Kidney (tissue), 14 donors: ENCODE data around the gene CIPC. TPM values are rescaled to one million over a fixed set of nuclear protein-coding genes. Genes with fewer than 3 reads are reported as not detected.

Source experiments
- DNase-seq, 5 donors: peaks; one replicate each; pipeline ENCODE4 v3.0.0-alpha.2; 2013 to 2020
- FAIRE-seq: peaks from 2 replicates; lab custom pipeline; 2012; peaks lifted over from hg19 to GRCh38; lab: Jason Lieb, UNC
- H3K27ac ChIP-seq, 2 donors: one replicate each; pipeline ENCODE4 v1.7.0; 2013; ENCODE audit warnings: low read depth in 2 of 2, low read length in 2 of 2, inconsistent platforms in 1 of 2
- H3K27me3 ChIP-seq: one replicate; pipeline ENCODE4 v1.7.1; 2013; ENCODE audit warnings: low read length, inconsistent platforms; ENCODE audit not compliant: control insufficient read depth, insufficient read depth
- H3K36me3 ChIP-seq, 3 donors: one replicate each; pipeline versions ENCODE4 v1.7.0 to v1.7.1; 2013; ENCODE audit warnings: low read length in 3 of 3, control low read depth in 1 of 3, inconsistent platforms in 1 of 3; ENCODE audit not compliant: insufficient read depth in 3 of 3, control insufficient read depth in 2 of 3
- H3K4me1 ChIP-seq, 3 donors: one replicate each; pipeline versions ENCODE4 v1.7.0 to v1.7.1; 2013; ENCODE audit warnings: low read length in 3 of 3, inconsistent platforms in 1 of 3, low read depth in 1 of 3; ENCODE audit not compliant: control insufficient read depth in 2 of 3, insufficient read depth in 2 of 3
- H3K4me3 ChIP-seq, 3 donors: one replicate each; pipeline versions ENCODE4 v1.7.0 to v1.8.1; 2013; ENCODE audit warnings: low read length in 3 of 3, control low read depth in 1 of 3, inconsistent platforms in 1 of 3
- H3K9ac ChIP-seq, 3 donors: one replicate each; pipeline versions ENCODE4 v1.7.0 to v1.7.1; 2013; ENCODE audit warnings: low read length in 3 of 3, control low read depth in 1 of 3, inconsistent platforms in 1 of 3
- H3K9me3 ChIP-seq, 3 donors: one replicate each; pipeline versions ENCODE4 v1.7.0 to v1.7.1; 2013; ENCODE audit warnings: low read length in 3 of 3, control low read depth in 1 of 3, inconsistent platforms in 1 of 3; ENCODE audit not compliant: control insufficient read depth in 2 of 3, insufficient read depth in 1 of 3
- intact Hi-C: fragments of 100-400 bp; cut with DNase I; formaldehyde crosslinking; loops from one replicate; pipeline ENCODE4 v1.11.1; 2022
- polyA plus RNA-seq: library from polyadenylated mRNA; stranded (reverse); fragments of 350-450 nt; fragmentation: Illumina TruSeq; extraction: RNeasy Lipid Tissue Mini Kit (QIAGEN cat#74804); gene quantifications from one replicate; pipeline ENCODE4 v1.2.3, GENCODE V29; 2014; ENCODE audit warnings: low read depth, low replicate concordance; ENCODE audit not compliant: insufficient read depth
- total RNA-seq: library from RNA; stranded (reverse); fragmentation: NEBNext Ultra II Directional; extraction: Animal tissue kit (Norgen Biotek cat#: 25700); gene quantifications from one replicate; pipeline ENCODE4 v1.2.1, GENCODE V29; 2021
- TF ChIP-seq, protein P1 (sequence below): IDR thresholded peaks from 3 replicates; pipeline ENCODE4 v1.5.1; 2012; ENCODE audit warnings: mild to moderate bottlenecking, moderate library complexity, borderline replicate concordance; ENCODE audit not compliant: insufficient read depth; ENCODE audit errors: extremely low read depth
- donor health status: control.
- donor health status: control.
- donor health status: control.
- donor health status: control.
- donor health status: control.
- donor health status: DM: yes; HTN: yes; CAD: no.
- donor health status: Normal renal cell carcinoma (clear cell type).

Gene CIPC
- total and polyA plus RNA-seq, 2 donors from 2014 or later, result 12.8 to 23.5 TPM

DNA sequence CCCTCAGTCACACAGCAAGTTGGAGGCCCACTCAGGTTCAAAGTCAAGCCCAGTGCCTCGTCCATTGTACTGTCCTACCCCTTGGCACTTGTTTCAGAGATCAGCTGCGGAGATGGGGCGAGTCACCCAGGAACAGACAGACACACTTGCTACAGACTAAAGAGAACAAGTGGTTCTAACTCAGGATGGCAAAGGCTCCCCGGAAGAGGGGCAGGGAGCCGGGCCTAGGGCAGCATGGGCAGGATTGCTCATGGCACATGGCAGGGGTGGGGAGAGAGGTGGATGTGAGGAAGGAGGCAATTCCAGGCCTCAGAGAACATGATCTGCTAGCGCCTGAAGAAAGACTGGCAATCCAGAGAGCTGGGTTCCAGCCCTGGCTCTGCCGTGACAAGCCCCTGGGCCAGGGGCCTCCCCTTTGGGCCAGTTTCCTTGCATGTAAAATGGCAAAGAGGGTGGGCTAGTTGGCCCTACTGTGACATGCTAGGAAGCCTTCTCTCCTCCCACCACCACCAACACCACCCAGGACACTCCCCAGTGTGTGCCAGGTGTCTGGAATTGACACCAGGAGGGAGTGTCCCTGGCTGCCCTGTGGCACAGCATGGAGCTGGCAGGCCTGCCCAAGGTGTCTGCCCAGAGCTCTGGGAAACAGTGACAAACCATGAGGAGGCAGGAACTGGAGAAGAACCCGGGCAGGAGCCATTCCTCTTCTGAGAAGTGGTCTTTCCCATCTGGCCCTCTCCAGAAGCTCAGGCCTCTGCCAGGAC lies 45.6 kb upstream of the CIPC start:
- Histone ChIP-seq H3K4me1 (peaks cover 0 to 3% (median 0%) of the 10 kb centered on the region in 3 donors), H3K9me3 (no peaks in the 10 kb centered on the region), H3K27ac (no peak overlapping the region), H3K9ac (no peak overlapping the region), H3K4me3 (no peak overlapping the region), H3K36me3 (no peaks in the 10 kb centered on the region), H3K27me3 (no peaks in the 10 kb centered on the region)
- DNase-seq (peak in 1 of 5 donors; percentile 28), FAIRE-seq (no peak)
- intact Hi-C loops, result loop anchor here (5.0 kb wide), 1 partner anchor 140 kb away; no protein-coding TSS in a partner anchor
- TF ChIP-seq, protein P1, sequence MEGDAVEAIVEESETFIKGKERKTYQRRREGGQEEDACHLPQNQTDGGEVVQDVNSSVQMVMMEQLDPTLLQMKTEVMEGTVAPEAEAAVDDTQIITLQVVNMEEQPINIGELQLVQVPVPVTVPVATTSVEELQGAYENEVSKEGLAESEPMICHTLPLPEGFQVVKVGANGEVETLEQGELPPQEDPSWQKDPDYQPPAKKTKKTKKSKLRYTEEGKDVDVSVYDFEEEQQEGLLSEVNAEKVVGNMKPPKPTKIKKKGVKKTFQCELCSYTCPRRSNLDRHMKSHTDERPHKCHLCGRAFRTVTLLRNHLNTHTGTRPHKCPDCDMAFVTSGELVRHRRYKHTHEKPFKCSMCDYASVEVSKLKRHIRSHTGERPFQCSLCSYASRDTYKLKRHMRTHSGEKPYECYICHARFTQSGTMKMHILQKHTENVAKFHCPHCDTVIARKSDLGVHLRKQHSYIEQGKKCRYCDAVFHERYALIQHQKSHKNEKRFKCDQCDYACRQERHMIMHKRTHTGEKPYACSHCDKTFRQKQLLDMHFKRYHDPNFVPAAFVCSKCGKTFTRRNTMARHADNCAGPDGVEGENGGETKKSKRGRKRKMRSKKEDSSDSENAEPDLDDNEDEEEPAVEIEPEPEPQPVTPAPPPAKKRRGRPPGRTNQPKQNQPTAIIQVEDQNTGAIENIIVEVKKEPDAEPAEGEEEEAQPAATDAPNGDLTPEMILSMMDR, result no peak

DNA sequence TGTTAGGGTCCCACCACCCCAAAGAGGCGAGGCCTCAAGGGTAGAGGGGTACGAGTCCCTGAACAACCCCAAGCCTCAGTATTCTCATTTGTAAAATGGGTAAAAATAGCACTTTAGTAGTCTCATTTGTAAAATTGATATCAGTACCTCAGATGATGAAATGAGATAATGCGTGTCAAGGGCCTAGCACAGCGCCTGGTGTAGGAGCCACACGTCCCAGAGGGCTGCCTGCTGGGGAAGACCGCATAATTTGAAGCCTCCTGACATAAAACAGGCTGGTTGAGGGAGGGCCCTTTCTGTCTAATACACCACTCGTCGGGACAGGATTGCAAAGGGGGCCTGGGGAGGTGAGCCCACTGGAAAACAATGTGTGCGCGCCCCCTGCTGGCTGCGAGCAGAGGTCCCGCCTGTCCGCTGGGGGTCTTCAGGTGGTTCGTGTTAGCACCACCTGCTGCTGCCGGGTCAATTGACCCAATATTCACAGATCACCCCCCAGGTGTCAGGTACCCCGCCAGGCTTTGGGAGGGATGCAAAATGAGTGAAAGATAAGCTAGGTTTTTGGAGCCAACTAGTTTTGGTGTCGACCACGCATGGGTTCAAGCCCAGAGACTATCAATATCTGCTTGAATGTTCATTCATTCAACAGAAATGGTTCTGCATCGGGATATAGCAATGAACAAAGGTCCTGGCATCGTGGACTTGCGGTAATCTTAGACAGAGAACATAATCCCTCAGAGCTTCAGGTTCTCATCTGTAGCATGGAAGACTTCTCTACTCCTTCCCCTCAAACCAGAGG lies 44.8 kb upstream of the CIPC start:
- Histone ChIP-seq H3K9me3 (no peaks in the 10 kb centered on the region), H3K27ac (no peak overlapping the region), H3K4me3 (no peak overlapping the region), H3K27me3 (no peaks in the 10 kb centered on the region), H3K4me1 (peaks cover 0 to 3% (median 0%) of the 10 kb centered on the region in 3 donors), H3K36me3 (no peaks in the 10 kb centered on the region), H3K9ac (no peak overlapping the region)
- no peak for FAIRE-seq
- TF ChIP-seq, protein P1, result peak; percentile 86
- intact Hi-C loops, result loop anchor here (5.0 kb wide), 1 partner anchor 141 kb away; no protein-coding TSS in a partner anchor
- peak; percentile 88 to 93 (median 91) for DNase-seq

DNA sequence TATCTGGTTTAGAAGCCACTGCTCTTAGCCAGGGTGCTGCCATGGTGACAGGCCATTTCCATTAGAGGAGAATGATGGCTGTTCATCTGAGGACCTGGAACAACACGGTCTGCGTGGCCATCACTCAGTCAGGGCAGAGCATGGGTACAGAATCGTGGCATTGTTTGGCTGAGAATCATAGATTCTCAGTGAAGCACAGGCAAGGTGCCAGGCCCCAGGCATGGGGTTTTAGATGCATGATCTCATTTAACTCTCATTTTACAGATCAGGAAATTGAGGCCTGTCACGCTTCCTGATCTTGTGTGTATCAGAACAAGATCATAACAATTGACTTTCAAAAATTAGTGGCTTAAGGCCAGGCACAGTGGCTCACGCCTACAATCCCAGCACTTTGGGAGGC lies 42.8 kb upstream of the CIPC start:
- intact Hi-C loops, result no loop called here
- no peak overlapping the region for H3K4me3 ChIP-seq
- no peak overlapping the region for H3K27ac ChIP-seq
- peak in 1 of 5 donors; percentile 50 for DNase-seq
- H3K36me3 ChIP-seq, result no peaks in the 10 kb centered on the region
- H3K4me1 ChIP-seq, result peaks cover 0 to 5% (median under 1%) of the 10 kb centered on the region in 3 donors
- no peak for FAIRE-seq
- H3K9me3 ChIP-seq, result no peaks in the 10 kb centered on the region
- no peaks in the 10 kb centered on the region for H3K27me3 ChIP-seq
- no peak overlapping the region for H3K9ac ChIP-seq
- TF ChIP-seq, protein P1, result no peak
